K562 (cell line): ENCODE results near the gene MRPL11. TPM values are rescaled to one million over a fixed set of nuclear protein-coding genes. Genes with fewer than 3 reads are reported as not detected.
A peak's percentile ranks its signal among the peaks of the same experiment; 100 is the strongest.

Source experiments
- ASH1L ChIP-seq: fragments of 450-650 bp; IDR thresholded peaks from 2 replicates; pipeline ENCODE4 v1.6.1; 2018; ENCODE audit warnings: borderline replicate concordance, mild to moderate bottlenecking, low read depth; ENCODE audit not compliant: partially characterized antibody
- BHLHE40 ChIP-seq: IDR thresholded peaks from 2 replicates; pipeline ENCODE4 v1.6.1; 2011; ENCODE audit warnings: low read length, improper control_type of control experiment
- BRF2 ChIP-seq: IDR thresholded peaks from 3 replicates; pipeline ENCODE4 v1.6.1; 2011; ENCODE audit warnings: borderline replicate concordance, mild to moderate bottlenecking; ENCODE audit not compliant: insufficient read length, insufficient read depth
- C11orf30 ChIP-seq: fragments of 450-650 bp; IDR thresholded peaks from 2 replicates; pipeline ENCODE4 v1.6.1; 2016; ENCODE audit warnings: low read depth, mild to moderate bottlenecking
- CGGBP1 ChIP-seq: fragments of 250-450 bp; sonication (Bioruptor Pico); IDR thresholded peaks from 2 replicates; pipeline ENCODE4 v1.9.0; 2021; ENCODE audit warnings: mild to moderate bottlenecking
- CREB3 ChIP-seq: fragments of 450-650 bp; conservative IDR thresholded peaks from 2 replicates; pipeline ENCODE4 v1.6.1; 2016; ENCODE audit warnings: missing genetic modification characterization, low read depth, mild to moderate bottlenecking, missing compliant biosample characterization, moderate library complexity
- FOSL1 ChIP-seq: fragments of 200-800 bp; sonication (Bioruptor generic); conservative IDR thresholded peaks from 2 replicates; pipeline ENCODE4 v1.6.1; 2016; ENCODE audit warnings: missing genetic modification characterization, missing compliant biosample characterization
- FOXK2 ChIP-seq, 2 experiments: fragments of 450-650 bp; IDR thresholded peaks in 1 of 2; conservative IDR thresholded peaks in 1 of 2; 2 replicates each; pipeline ENCODE4 v1.6.1; 2016; ENCODE audit warnings: low read depth in 2 of 2, mild to moderate bottlenecking in 1 of 2
- GTF2E2 ChIP-seq: fragments of 200-800 bp; sonication (Bioruptor generic); IDR thresholded peaks from 2 replicates; pipeline ENCODE4 v1.6.1; 2016; ENCODE audit warnings: missing genetic modification characterization, missing compliant biosample characterization
- MECOM ChIP-seq: fragments of 250-450 bp; sonication (Bioruptor Pico); IDR thresholded peaks from 2 replicates; pipeline ENCODE4 v1.8.0; 2022; ENCODE audit warnings: inconsistent platforms
- NR2C2 ChIP-seq, 2 experiments: fragments of 200-800 bp in 1 of 2; sonication (Bioruptor generic) in 1 of 2; sonication (generic) in 1 of 2; formaldehyde crosslinking in 1 of 2; IDR thresholded peaks; 2 replicates each; pipeline versions ENCODE4 v1.6.1 to v1.8.0; 2016 to 2022; ENCODE audit warnings: mild to moderate bottlenecking in 1 of 2, missing compliant biosample characterization in 1 of 2, missing genetic modification characterization in 1 of 2, missing genetic modification reagents in 1 of 2
- PHF8 ChIP-seq: fragments of 200-600 bp; sonication (generic); IDR thresholded peaks from 2 replicates; pipeline ENCODE4 v1.6.1; 2012; ENCODE audit warnings: mixed run types, mild to moderate bottlenecking, inconsistent platforms, low read length, moderate library complexity, borderline replicate concordance
- POLR2A ChIP-seq: fragments of 450-650 bp; conservative IDR thresholded peaks from 2 replicates; pipeline ENCODE4 v1.6.1; 2016
- SMARCA4 ChIP-seq: fragments of 450-650 bp; IDR thresholded peaks from 2 replicates; pipeline ENCODE4 v1.6.1; 2016
- SRSF7 ChIP-seq: fragments of 200-400 bp; formaldehyde crosslinking; optimal IDR thresholded peaks from 2 replicates; pipeline ENCODE3; 2017; ENCODE audit warnings: mild to moderate bottlenecking, low read depth, low read length
- TAL1 ChIP-seq: fragments of 450-650 bp; IDR thresholded peaks from 2 replicates; pipeline ENCODE4 v1.6.1; 2016; ENCODE audit warnings: mild to moderate bottlenecking
- ZBTB1 ChIP-seq: sonication (generic); formaldehyde crosslinking; IDR thresholded peaks from 2 replicates; pipeline ENCODE4 v1.8.1; 2023; ENCODE audit warnings: missing genetic modification reagents, low read depth, mild to moderate bottlenecking, borderline replicate concordance
- ZBTB9 ChIP-seq: fragments of 450-650 bp; formaldehyde crosslinking; IDR thresholded peaks from 2 replicates; pipeline ENCODE4 v1.4.0; 2020; ENCODE audit warnings: mild to moderate bottlenecking, moderate library complexity
- ZFPM2 ChIP-seq: fragments of 250-450 bp; sonication (Bioruptor Pico); IDR thresholded peaks from 2 replicates; pipeline ENCODE4 v1.5.1; 2022; ENCODE audit warnings: mild to moderate bottlenecking
- ZNF174 ChIP-seq: fragments of 250-450 bp; sonication (Bioruptor Pico); IDR thresholded peaks from 2 replicates; pipeline ENCODE4 v1.4.0; 2020; ENCODE audit warnings: mild to moderate bottlenecking
- ZNF24 ChIP-seq: fragments of 450-650 bp; IDR thresholded peaks from 2 replicates; pipeline ENCODE4 v1.6.1; 2016
- ZNF551 ChIP-seq: fragments of 250-450 bp; sonication (Bioruptor Pico); IDR thresholded peaks from 2 replicates; pipeline ENCODE4 v1.5.0; 2021; ENCODE audit warnings: mild to moderate bottlenecking, moderate library complexity
- ZNF586 ChIP-seq: fragments of 450-650 bp; formaldehyde crosslinking; conservative IDR thresholded peaks from 2 replicates; pipeline ENCODE4 v1.4.0; 2020; ENCODE audit warnings: mild to moderate bottlenecking, moderate library complexity
- ZNF766 ChIP-seq: fragments of 200-800 bp; sonication (Bioruptor generic); conservative IDR thresholded peaks from 2 replicates; pipeline ENCODE4 v1.6.1; 2016; ENCODE audit warnings: missing genetic modification characterization, missing compliant biosample characterization
- polyA plus RNA-seq, 8 experiments: library from polyadenylated mRNA; depleted of rRNA in 4 of 8; stranded (reverse) in 5 of 8; unstranded in 3 of 8; fragments of >200 nt; fragmentation: Nextera tagmentation in 2 of 8; fragmentation: Illumina TruSeq in 1 of 8; extraction: Ambion mirVana in 2 of 8; extraction: Trizol in 1 of 8; gene quantifications; 2 replicates each; pipeline versions ENCODE4 v1.2.1 to v1.2.3, GENCODE V29; 2011 to 2014; ENCODE audit warnings: inconsistent platforms in 1 of 8, missing spikeins in 1 of 8
- total RNA-seq, 7 experiments: library from RNA; depleted of rRNA in 6 of 7; stranded (reverse); fragments of >200 nt in 6 of 7; fragmentation: Illumina TruSeq in 2 of 7; extraction: Trizol in 2 of 7; gene quantifications; 2 replicates each; pipeline versions ENCODE4 v1.2.1 to v1.2.3, GENCODE V29; 2011 to 2021; ENCODE audit warnings: low replicate concordance in 1 of 7

MRPL11 gene
- total and polyA plus RNA-seq, 9 of the 15 experiments (the other 6 are each of a cell fraction or from before 2014, with no cell fraction given) = 33.0 to 173 (median 91.9) TPM

GRCh38 chr11:66438504-66439466, at the start of gene MRPL11 (continued):
- TF ChIP-seq NR2C2 (CRISPR knock-in tag; IDR thresholded peaks at IDR 0.05) (peak; percentile 95), NR2C2 (tag; IDR thresholded peaks at IDR 0.05) (peak; percentile 100), ZFPM2 (CRISPR knock-in tag) (no peak), FOXK2 (conservative IDR thresholded peaks at IDR 0.05 in 1 of 2, IDR thresholded peaks at IDR 0.05 in 1 of 2; ENCODE audit: low read depth in 2 of 2) (peak; percentile 71 to 74; a peak in 2 of 4 replicates), SRSF7 (no peak), ZNF766 (peak; percentile 72; the same call in 1 of the 2 replicates), PHF8 (peak; percentile 90), CREB3 (no peak; the same call in 1 of the 2 replicates), ZNF174 (CRISPR knock-in tag) (no peak), FOSL1 (no peak), CGGBP1 (CRISPR knock-in tag) (no peak), POLR2A (peak; percentile 86), C11orf30 (peak; percentile 99), MECOM (CRISPR knock-in tag) (no peak), GTF2E2 (tag) (peak; percentile 65; the same call in 1 of the 2 replicates), ZBTB1 (CRISPR knock-in tag) (no peak), TAL1 (peak; percentile 30), ZNF24 (no peak), ZNF586 (CRISPR knock-in tag) (no peak), BHLHE40 (peak; percentile 37; the same call in 1 of the 2 replicates), ASH1L (peak; percentile 44), BRF2 (no peak), SMARCA4 (no peak), ZNF551 (CRISPR knock-in tag) (no peak), ZBTB9 (CRISPR knock-in tag) (no peak)
